GM21367 (cell line): ENCODE measurements around the gene ZNF496.
"Not testable (repeated sequence)": the region's sequence is repeated elsewhere in the genome, so short reads cannot be mapped to it uniquely, and the experiment has no call there.

Experiments
- ATAC-seq: cut with Tn5 transposase; IDR thresholded peaks from one replicate; pipeline ENCODE4 v1.9.1; 2021; ENCODE audit not compliant: unreplicated experiment

ZNF496 gene

GRCh38 chr1:247360116-247360898 is 28.6 kb upstream of the ZNF496 start:
- ATAC-seq: no peak

GRCh38 chr1:247359559-247359958 is 27.9 kb upstream of the ZNF496 start:
- ATAC-seq: no peak

- no peak for ATAC-seq
These were observed 27.3 kb upstream of the ZNF496 start for GRCh38 chr1:247358920-247359319.

GRCh38 chr1:247357781-247358211 is 26.1 kb upstream of the ZNF496 start:
- peak; percentile 84 for ATAC-seq

- no peak for ATAC-seq
These were observed 25.5 kb upstream of the ZNF496 start for GRCh38 chr1:247357052-247357780.

- not testable (repeated sequence) for ATAC-seq
These were observed 23.5 kb upstream of the ZNF496 start for GRCh38 chr1:247355160-247355559.

GRCh38 chr1:247352175-247352574 is 20.5 kb upstream of the ZNF496 start:
- ATAC-seq: no peak

GRCh38 chr1:247350587-247350986 is 18.9 kb upstream of the ZNF496 start:
- ATAC-seq: no peak

GRCh38 chr1:247347477-247348222 is 16.0 kb upstream of the ZNF496 start:
- no peak for ATAC-seq

GRCh38 chr1:247345881-247346280 is 14.2 kb upstream of the ZNF496 start:
- no peak for ATAC-seq

- no peak for ATAC-seq
These were observed 12.1 kb upstream of the ZNF496 start for GRCh38 chr1:247343801-247344200.

GRCh38 chr1:247338723-247339275 is 7.1 kb upstream of the ZNF496 start:
- ATAC-seq: no peak

- no peak for ATAC-seq
These were observed 6.3 kb upstream of the ZNF496 start for GRCh38 chr1:247337961-247338360.

- no peak for ATAC-seq
These were observed 5.6 kb upstream of the ZNF496 start for GRCh38 chr1:247337250-247337746.

- ATAC-seq: no peak
These were observed 4.7 kb upstream of the ZNF496 start for GRCh38 chr1:247336390-247336789.

GRCh38 chr1:247335882-247336281 is 4.2 kb upstream of the ZNF496 start:
- ATAC-seq: no peak

- no peak for ATAC-seq
These were observed 2.9 kb upstream of the ZNF496 start for GRCh38 chr1:247334378-247335133.

- ATAC-seq: no peak
These were observed 1.1 kb upstream of the ZNF496 start for GRCh38 chr1:247332623-247333361.

GRCh38 chr1:247332215-247332622 is 552 bp upstream of the ZNF496 start:
- ATAC-seq: peak; percentile 25

GRCh38 chr1:247331172-247331524 is 519 bp downstream of the ZNF496 start:
- ATAC-seq: peak; percentile 58
